ENCODE results near the gene SOX5. TPM values are rescaled to one million over a fixed set of nuclear protein-coding genes. Genes with fewer than 3 reads are reported as not detected.

SOX5 gene
- 1 to 10 TPM; 1.4 to 7.9 TPM for total RNA-seq

DNA sequence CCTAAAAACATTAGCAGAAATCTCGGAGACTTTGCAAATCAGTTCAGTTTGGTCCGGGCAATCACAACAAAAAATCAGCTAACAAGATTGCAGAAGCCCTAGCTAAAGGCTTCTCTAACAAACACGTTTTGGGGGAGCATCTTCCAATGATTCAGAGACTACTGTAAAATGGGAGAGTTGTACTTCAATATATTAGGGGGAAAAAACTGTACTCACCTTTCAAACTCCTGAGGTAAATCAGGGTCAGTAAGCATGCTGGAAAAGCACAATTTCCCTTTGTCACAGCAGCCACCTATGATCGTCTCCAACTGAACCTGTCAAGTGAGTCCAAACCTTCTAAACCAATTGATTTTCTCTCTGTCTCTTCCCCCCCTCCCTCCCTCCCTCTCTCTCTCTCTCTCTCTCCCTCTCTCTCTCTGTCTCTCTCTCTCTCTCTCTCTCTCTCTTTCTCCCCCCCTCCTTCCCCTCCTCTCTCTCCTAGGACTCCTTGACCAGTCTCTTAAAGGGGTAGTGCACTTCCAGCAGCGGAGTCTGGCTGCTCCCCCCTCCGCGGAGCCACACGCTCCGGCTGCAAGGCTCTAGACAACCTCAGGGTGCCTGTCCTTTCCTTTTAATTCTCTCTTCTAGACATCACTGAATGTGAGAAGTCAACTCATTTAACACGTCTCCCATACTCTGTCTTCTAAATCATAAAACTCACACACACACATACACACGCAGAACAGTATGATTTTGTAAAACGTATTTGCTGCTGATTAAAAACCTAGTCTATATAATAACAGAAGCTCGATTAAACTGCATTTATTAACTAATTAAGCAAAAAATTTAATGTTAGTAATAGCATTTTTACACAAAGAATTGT is at the start of gene SOX5:
Gene SOX5 (minus strand): TSS at position 323 of the 862 bp plus-strand sequence. CDS start 69 bp downstream, at position 254.
- Mint-ChIP-seq H3K4me3 (no peak within 1 kb of the TSS), H3K27me3 (no peaks in the 10 kb centered on the region), H3K4me1 (no peaks in the 10 kb centered on the region), H3K36me3 (ENCODE audit: low read depth) (no peaks in the 10 kb centered on the region), H3K27ac (no peak within 1 kb of the TSS), H3K9me3 (no peaks in the 10 kb centered on the region)
- ATAC-seq (replicated peaks): no peak

DNA sequence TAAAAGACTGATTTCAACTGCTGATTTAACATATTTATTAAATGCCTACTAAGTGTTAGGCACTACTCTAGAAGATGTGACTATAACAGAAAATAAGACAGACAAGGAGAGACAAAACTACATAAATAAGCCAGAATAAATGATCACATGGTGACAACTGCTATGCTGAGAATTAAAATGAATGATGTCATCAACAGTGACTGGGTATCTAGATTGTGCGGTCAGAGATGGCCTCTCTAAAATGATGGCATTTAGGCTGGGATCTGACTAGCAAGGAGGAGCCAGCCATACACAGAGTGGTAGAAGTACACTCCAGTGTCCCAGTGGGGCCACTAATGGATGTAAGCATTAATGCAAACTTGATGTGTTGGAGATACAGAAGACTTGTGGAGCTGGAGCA is 37.6 kb upstream of the SOX5 start:
- H3K4me3 Mint-ChIP-seq: no peak overlapping the region
- H3K27me3 Mint-ChIP-seq: no peaks in the 10 kb centered on the region
- no peak overlapping the region for H3K27ac Mint-ChIP-seq
- H3K9me3 Mint-ChIP-seq: peaks cover 4% of the 10 kb centered on the region
- H3K36me3 Mint-ChIP-seq (ENCODE audit: low read depth): no peaks in the 10 kb centered on the region
- ATAC-seq (replicated peaks): no peak
- H3K4me1 Mint-ChIP-seq: no peaks in the 10 kb centered on the region

DNA sequence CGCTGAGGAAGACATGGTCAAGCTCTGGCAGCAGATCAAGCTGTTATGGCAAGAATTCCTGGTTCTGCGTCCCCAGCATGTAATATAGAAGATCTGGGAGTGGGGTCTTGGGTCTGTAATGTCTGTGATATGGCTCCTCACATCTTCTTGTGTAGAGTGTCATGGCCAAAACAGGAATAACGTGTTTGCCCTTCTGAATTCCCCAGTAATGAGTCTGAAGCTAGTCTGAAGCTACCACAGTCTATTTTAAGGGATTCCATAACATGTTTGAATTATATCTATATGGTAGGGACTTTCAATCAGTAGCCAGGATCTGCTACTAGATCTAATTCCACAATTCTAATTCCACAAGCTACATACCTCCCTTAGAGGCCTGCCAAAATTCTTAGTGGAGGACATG is 31.4 kb upstream of the SOX5 start:
- ATAC-seq (replicated peaks): no peak

DNA sequence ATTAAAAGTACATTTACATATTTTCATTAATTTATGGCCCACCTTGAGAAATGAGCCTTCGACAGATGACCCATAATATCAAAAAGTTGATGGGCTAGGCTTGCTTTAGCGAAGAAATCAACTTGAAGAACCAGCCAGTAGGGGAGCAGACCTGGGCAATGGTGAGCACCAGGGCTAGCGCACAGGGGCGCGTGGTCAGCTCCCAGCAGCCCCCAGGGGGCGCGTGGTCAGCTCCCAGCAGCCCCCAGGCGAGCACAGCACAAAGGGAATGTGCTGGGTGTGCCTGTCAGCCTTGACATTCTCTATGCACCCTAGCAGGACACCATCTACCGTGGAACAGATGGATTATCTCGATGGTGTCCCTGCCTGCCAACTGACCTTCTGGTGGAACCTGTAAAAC is 15.3 kb upstream of the SOX5 start:
- Mint-ChIP-seq H3K27me3 (no peaks in the 10 kb centered on the region), H3K4me3 (no peak overlapping the region)

More for the DNA sequence above, 31.4 kb upstream of the SOX5 start:
- Mint-ChIP-seq H3K4me3 (no peak overlapping the region), H3K27me3 (no peaks in the 10 kb centered on the region), H3K9me3 (no peaks in the 10 kb centered on the region), H3K4me1 (no peaks in the 10 kb centered on the region), H3K36me3 (ENCODE audit: low read depth) (no peaks in the 10 kb centered on the region), H3K27ac (no peak overlapping the region)

DNA sequence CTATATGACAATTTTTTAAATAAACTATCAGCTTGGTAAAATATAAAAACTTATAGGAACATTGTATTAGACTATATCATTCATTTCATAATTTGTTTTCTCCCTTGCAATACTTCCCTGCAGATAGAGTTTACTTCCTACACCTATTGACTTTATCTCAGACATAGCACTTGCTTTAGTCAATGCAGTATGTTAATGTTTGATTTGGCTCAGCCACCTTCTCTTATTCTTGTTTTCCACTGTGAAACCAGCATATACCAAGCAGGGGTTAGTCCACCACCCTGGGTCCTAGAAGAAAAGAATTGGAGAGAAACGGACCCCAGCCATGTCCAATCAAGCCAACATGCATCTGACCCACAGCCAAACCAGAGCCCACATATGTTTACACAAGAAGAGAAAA is 10.4 kb upstream of the SOX5 start:
- H3K4me1 Mint-ChIP-seq: no peaks in the 10 kb centered on the region
- H3K36me3 Mint-ChIP-seq (ENCODE audit: low read depth): no peaks in the 10 kb centered on the region
- H3K27me3 Mint-ChIP-seq: no peaks in the 10 kb centered on the region
- H3K4me3 Mint-ChIP-seq: no peak overlapping the region
- no peaks in the 10 kb centered on the region for H3K9me3 Mint-ChIP-seq
- H3K27ac Mint-ChIP-seq: no peak overlapping the region
- ATAC-seq (replicated peaks): no peak

More for the DNA sequence above, 15.3 kb upstream of the SOX5 start:
- H3K9me3 Mint-ChIP-seq: peaks cover 4% of the 10 kb centered on the region
- H3K27ac Mint-ChIP-seq: no peak overlapping the region
- H3K4me1 Mint-ChIP-seq: no peaks in the 10 kb centered on the region
- ATAC-seq (replicated peaks): no peak
- H3K36me3 Mint-ChIP-seq (ENCODE audit: low read depth): no peaks in the 10 kb centered on the region

DNA sequence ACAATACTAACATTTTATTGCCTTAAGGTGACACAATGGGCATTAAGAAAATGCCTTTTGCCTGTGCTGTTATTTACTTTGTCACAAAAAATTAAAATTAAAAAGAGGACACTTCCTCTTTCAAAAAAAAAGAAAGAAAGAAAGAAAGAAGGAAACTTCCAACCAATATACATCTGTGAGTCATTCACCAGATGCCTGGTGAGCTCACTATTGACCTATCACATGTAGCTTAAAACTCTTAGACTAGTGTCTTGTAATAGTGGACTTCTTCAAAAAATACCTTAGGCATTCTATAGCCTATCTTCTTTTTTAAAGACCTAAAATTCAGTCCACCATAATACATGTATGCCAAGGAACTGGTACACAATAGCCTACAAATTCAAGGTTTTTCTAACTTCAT is 4.9 kb upstream of the SOX5 start:
- Mint-ChIP-seq H3K4me3 (no peak overlapping the region), H3K36me3 (ENCODE audit: low read depth) (no peaks in the 10 kb centered on the region), H3K9me3 (no peaks in the 10 kb centered on the region), H3K4me1 (no peaks in the 10 kb centered on the region), H3K27ac (no peak overlapping the region), H3K27me3 (no peaks in the 10 kb centered on the region)
- no peak for ATAC-seq (replicated peaks)

DNA sequence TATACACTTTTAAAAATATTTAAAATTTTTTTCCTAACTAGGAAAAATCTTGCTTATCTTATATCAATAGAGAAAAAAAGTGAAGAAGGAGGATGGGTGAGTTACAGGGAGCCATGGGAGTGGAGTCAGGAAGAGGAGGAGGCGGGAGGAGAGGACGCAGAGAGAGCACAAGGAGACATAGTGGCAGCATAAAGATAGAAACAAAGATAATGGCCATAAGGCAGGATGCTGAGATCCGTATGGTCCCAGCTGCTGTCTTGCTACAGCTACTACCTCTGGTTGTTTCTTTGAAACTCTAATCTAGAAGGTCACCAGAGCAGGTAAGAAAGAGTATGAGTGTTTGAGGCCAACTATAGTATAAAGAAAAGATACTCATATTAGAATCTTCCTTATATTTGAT is 2.6 kb upstream of the SOX5 start:
- Mint-ChIP-seq H3K27ac (no peak overlapping the region), H3K36me3 (ENCODE audit: low read depth) (no peaks in the 10 kb centered on the region), H3K4me1 (no peaks in the 10 kb centered on the region), H3K9me3 (no peaks in the 10 kb centered on the region), H3K4me3 (no peak overlapping the region), H3K27me3 (no peaks in the 10 kb centered on the region)
- ATAC-seq (replicated peaks): no peak

DNA sequence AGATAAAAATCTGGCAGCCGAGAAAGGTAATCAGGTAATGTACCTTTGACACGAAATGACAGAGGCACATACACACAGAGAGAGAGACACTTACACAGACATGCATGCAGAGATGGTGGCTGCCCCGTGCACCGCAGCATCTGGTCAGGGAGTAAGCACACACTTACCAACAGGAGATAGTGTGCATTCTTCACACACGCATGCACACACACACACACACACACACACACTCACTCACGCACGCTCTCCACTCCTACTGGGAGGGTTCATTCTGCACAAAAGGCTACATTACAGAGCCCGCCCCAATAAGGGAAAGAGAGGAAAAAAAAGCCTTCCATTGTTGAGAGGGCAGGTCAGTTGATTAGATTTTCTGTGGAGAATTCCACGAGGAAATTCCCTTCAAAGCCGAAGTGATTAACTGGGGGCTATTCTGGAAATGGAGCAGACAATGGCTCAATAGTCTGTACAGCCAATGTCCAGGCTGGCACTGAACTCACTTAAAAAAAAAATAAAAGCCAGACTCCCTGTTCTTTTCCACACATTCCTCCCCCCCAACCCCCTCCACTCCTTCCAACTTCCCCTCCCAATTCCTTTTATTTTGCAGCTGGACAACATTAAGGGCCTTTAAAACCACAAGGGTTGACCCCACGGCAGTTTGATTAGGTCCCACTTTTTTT is 1.4 kb upstream of the SOX5 start:
- no peak overlapping the region for H3K4me3 Mint-ChIP-seq
- H3K27me3 Mint-ChIP-seq: no peaks in the 10 kb centered on the region
- H3K36me3 Mint-ChIP-seq (ENCODE audit: low read depth): no peaks in the 10 kb centered on the region
- no peaks in the 10 kb centered on the region for H3K9me3 Mint-ChIP-seq
- no peak overlapping the region for H3K27ac Mint-ChIP-seq
- no peak for ATAC-seq (replicated peaks)
- no peaks in the 10 kb centered on the region for H3K4me1 Mint-ChIP-seq

DNA sequence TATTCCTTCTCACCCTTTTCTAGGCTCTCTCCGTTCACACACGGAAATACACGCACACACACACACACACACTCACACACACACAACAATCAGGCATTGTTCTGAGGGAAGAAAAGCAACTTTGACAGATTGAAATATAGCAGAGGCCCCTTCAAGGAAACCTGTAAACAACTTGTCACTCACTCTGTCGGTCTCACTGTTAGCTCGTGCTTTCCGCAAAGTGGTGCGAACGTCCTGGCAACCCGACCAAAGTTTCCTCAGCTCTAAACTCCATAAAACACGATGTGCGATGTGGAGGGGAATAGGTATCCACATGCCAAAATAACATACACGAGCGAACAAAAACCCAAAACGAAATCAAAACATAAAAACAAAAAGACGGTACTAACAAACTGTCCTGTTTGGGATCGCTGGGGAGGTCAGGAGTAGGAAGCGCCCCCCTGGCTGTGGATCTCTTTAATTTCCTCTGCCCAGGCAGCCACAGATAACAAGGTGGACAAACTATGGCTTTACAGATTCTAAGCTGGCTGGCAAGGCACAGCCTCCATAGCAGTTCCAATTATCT is 822 bp upstream of the SOX5 start:
- Mint-ChIP-seq H3K36me3 (ENCODE audit: low read depth) (no peaks in the 10 kb centered on the region), H3K9me3 (no peaks in the 10 kb centered on the region), H3K27me3 (no peaks in the 10 kb centered on the region), H3K4me1 (no peaks in the 10 kb centered on the region), H3K27ac (no peak overlapping the region), H3K4me3 (no peak overlapping the region)
- ATAC-seq (replicated peaks): no peak

DNA sequence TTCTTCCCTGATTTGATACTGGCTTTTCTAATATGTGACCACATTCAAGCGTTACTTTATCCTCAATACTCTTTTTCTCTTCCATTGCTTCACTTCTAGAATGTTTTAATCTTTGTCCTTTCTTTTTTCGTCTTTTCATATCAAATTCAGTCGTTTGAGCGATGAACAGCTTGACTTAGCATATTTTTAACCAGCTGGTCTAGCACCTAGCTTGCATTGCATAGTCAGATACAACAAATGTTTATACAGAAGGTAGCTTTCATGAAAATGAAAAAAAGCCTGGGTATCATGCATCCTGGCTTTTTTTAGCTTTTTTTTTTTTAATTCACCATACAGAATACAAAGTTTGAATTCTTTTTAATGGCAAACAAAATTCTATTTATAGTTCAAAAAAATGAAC is 1.2 kb downstream of the SOX5 start:
- no peaks in the 10 kb centered on the region for H3K9me3 Mint-ChIP-seq

DNA sequence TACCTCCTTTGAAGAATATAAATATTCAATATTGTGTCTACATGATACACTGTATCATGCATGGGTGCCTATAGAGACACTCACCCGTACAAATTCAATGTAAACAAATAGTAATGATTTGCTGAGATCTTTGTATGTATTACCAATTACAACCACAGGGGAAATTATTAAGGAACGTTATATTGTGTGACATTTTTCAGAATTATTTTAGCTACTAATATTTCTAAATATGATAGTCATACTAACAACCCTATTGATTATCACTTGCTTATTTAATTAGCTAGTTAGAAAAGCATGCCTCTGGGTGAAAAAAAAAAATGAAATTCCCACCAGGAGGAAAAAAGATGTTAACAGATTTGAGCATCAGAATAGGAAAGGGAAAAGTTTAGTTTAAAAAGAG is 2.1 kb downstream of the SOX5 start:
- H3K4me1 Mint-ChIP-seq: no peaks in the 10 kb centered on the region
- no peaks in the 10 kb centered on the region for H3K27me3 Mint-ChIP-seq
- ATAC-seq (replicated peaks): no peak
- no peaks in the 10 kb centered on the region for H3K9me3 Mint-ChIP-seq
- H3K4me3 Mint-ChIP-seq: no peak overlapping the region
- no peak overlapping the region for H3K27ac Mint-ChIP-seq
- H3K36me3 Mint-ChIP-seq (ENCODE audit: low read depth): no peaks in the 10 kb centered on the region

More for the DNA sequence above, 1.2 kb downstream of the SOX5 start:
- Mint-ChIP-seq H3K4me1 (no peaks in the 10 kb centered on the region), H3K27ac (no peak overlapping the region), H3K36me3 (ENCODE audit: low read depth) (no peaks in the 10 kb centered on the region), H3K27me3 (no peaks in the 10 kb centered on the region), H3K4me3 (no peak overlapping the region)
- no peak for ATAC-seq (replicated peaks)

DNA sequence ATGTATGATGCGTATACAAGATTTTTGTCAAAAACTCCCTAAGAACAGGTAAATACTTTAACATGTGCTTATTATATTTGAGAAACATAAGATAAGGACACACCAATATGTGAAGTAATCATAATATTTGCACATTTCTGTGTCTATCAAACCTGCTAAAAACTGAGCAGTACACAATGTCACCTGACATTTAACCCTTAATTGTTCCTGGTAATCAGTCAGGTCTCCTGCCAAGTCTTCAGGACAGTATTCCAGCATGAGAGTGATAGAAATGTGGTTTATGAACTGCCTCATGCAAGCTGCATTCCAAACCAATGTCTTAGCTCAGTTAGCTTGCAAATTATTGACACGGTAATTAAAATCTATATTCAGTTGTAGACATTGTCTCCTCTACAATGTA is 4.2 kb downstream of the SOX5 start:
- H3K36me3 Mint-ChIP-seq (ENCODE audit: low read depth): no peaks in the 10 kb centered on the region
- no peak for ATAC-seq (replicated peaks)
- no peaks in the 10 kb centered on the region for H3K27me3 Mint-ChIP-seq
- no peaks in the 10 kb centered on the region for H3K9me3 Mint-ChIP-seq
- H3K4me3 Mint-ChIP-seq: no peak overlapping the region
- H3K27ac Mint-ChIP-seq: no peak overlapping the region
- no peaks in the 10 kb centered on the region for H3K4me1 Mint-ChIP-seq

DNA sequence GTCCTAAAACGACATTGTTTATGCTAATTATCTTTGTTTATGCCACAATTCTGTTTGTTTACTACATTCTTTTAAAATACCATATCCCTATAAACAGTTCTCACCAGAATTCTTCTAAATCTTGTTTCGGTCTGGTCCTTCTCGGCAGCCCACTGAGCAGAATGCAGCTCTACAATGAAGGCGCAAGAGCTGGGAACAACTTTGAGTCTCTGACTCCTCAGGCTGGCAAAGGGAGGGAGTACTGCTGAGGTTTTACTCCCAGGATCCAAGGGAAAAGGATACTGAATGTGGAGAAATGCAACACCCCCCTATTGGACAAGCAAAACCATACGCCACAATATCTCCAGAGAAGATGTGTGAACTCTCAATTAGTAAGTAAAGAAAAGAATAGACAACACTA is 5.4 kb downstream of the SOX5 start:
- Mint-ChIP-seq H3K36me3 (ENCODE audit: low read depth) (no peaks in the 10 kb centered on the region), H3K4me3 (no peak overlapping the region), H3K27ac (no peak overlapping the region), H3K27me3 (no peaks in the 10 kb centered on the region), H3K9me3 (no peaks in the 10 kb centered on the region), H3K4me1 (no peaks in the 10 kb centered on the region)
- no peak for ATAC-seq (replicated peaks)

DNA sequence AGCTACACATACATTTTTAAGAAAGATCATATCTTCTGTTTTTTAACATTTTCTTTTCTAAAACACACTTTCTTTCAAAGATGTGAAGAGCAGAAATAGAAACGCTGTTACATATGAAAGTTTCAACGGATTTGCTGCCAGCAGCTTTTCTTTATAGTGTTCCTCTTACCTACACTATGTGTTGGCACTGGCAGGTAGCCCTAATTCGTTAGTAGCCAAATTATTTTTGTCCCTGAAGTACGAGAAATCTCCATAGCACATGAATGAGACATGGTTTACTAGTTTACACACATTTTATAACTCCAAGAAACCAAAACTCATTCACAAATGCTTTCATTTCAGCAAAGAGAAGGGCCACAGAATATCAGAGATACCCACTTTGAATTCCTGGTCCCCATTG is 6.6 kb downstream of the SOX5 start:
- H3K27ac Mint-ChIP-seq: no peak overlapping the region
- H3K4me3 Mint-ChIP-seq: no peak overlapping the region
- H3K9me3 Mint-ChIP-seq: no peaks in the 10 kb centered on the region
- H3K36me3 Mint-ChIP-seq (ENCODE audit: low read depth): no peaks in the 10 kb centered on the region
- no peaks in the 10 kb centered on the region for H3K27me3 Mint-ChIP-seq
- ATAC-seq (replicated peaks): no peak
- no peaks in the 10 kb centered on the region for H3K4me1 Mint-ChIP-seq

DNA sequence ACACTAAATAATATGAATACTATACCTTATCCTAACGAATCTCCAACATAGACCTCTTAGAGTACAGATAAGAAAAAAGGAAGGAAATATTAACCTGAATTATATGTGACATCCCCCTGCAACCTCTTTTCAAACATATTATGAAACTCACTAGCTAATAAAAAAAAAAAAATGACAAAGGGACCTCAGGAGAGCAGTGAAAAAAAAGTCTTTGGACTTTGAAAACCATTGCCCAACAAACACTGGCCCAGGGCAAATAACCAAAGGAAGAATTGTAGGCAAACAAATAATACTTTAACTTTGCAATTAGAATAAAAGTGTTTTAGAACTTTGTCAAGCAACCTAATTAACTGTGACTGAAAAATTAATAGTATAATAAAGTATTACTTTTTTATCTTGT is 7.7 kb downstream of the SOX5 start:
- no peak overlapping the region for H3K4me3 Mint-ChIP-seq
- no peaks in the 10 kb centered on the region for H3K9me3 Mint-ChIP-seq
- no peaks in the 10 kb centered on the region for H3K27me3 Mint-ChIP-seq
- H3K4me1 Mint-ChIP-seq: no peaks in the 10 kb centered on the region
- no peaks in the 10 kb centered on the region for H3K36me3 Mint-ChIP-seq (ENCODE audit: low read depth)
- H3K27ac Mint-ChIP-seq: no peak overlapping the region
- ATAC-seq (replicated peaks): no peak

All from activated T-helper 17 cell treated with anti-CD3 and anti-CD28 coated beads, Interleukin-2, amount 50 U/mL, for 72 hours (primary cell).